ENCODE results near the gene CD320.

- TF ChIP-seq CTCF (conservative IDR thresholded peaks at IDR 0.05; ENCODE audit: low read depth, low read length) = no peak
- no peak for TF ChIP-seq EZH2 (IDR thresholded peaks at IDR 0.05; ENCODE audit: borderline replicate concordance, low read depth, low read length, poor library complexity, severe bottlenecking)
Observed at GRCh38 chr19:8337728-8338127, 29.6 kb upstream of the CD320 start.

All from A673 (cell line).